K562 (cell line): Measurements from ENCODE around the gene EPHA4. TPM values are rescaled to one million over a fixed set of nuclear protein-coding genes. Genes with fewer than 3 reads are reported as not detected.

Experiments used
- ATAC-seq: fragments of 200-7000 bp; cut with Tn5 transposase; 3 replicates; pipeline ENCODE4 v1.9.1; 2020; ENCODE audit warnings: moderate library complexity
- BruUV-seq: library from RNA; stranded (reverse); fragments of 400-500 nt; replicated peaks from 2 replicates; lab custom pipeline; 2021; lab: Mats Ljungman, UMichigan
- CTCF ChIA-PET: fragments of 300-600 bp; formaldehyde crosslinking; extraction: SDS; loops from one replicate; lab custom pipeline; 2021; ENCODE audit warnings: low intra/inter-chr PET ratio; lab: Yijun Ruan, JAX
- POLR2A ChIA-PET: fragments of 300-600, 350-650 bp; sonication (Branson Sonifier 250); formaldehyde crosslinking; extraction: SDS; loops from one replicate; lab custom pipeline; 2021; ENCODE audit warnings: antibody characterized with exemption, inconsistent platforms; lab: Yijun Ruan, JAX
- DNase-seq, 4 experiments: peaks; one replicate each; pipeline versions ENCODE4 v3.0.0 to v3.0.0-alpha.2; 2011 to 2018; ENCODE audit warnings: low spot score in 3 of 4, mixed read lengths in 3 of 4; ENCODE audit errors: extremely low read depth in 1 of 4
- FAIRE-seq: peaks from 2 replicates; lab custom pipeline; 2011; peaks lifted over from hg19 to GRCh38; lab: Jason Lieb, UNC
- H2AFZ ChIP-seq: 2 replicates; pipeline ENCODE4 v1.6.0; 2011; ENCODE audit warnings: low read depth, low read length, control low read depth, inconsistent platforms
- H3K27ac ChIP-seq: fragments of 200-600 bp; 3 replicates; pipeline ENCODE4 v1.8.0; 2011; ENCODE audit warnings: low read depth, mild to moderate bottlenecking, control low read depth, inconsistent platforms, low read length, moderate library complexity, mixed read lengths; ENCODE audit errors: extremely low read depth
- H3K27me3 ChIP-seq, 2 experiments: fragments of 300-600 bp in 1 of 2; 2 replicates in 1 of 2; 3 replicates in 1 of 2; pipeline versions ENCODE4 v1.6.0 to v1.8.0; 2011; ENCODE audit warnings: inconsistent platforms in 2 of 2, low read length in 2 of 2, mild to moderate bottlenecking in 1 of 2, mixed read lengths in 1 of 2, moderate library complexity in 1 of 2; ENCODE audit not compliant: control insufficient read depth in 2 of 2, insufficient read depth in 2 of 2
- H3K36me3 ChIP-seq: fragments of 300-600 bp; 3 replicates; pipeline ENCODE4 v1.8.0; 2011; ENCODE audit warnings: mild to moderate bottlenecking, low read length, inconsistent platforms; ENCODE audit not compliant: control insufficient read depth, insufficient read depth
- H3K4me1 ChIP-seq, 2 experiments: fragments of 200-600 bp in 1 of 2; replicated peaks in 1 of 2; 2 replicates in 1 of 2; 3 replicates in 1 of 2; pipeline versions ENCODE4 v1.5.1 to v1.8.0; 2011; ENCODE audit warnings: inconsistent platforms in 2 of 2, low read length in 2 of 2, mild to moderate bottlenecking in 1 of 2, mixed read lengths in 1 of 2, moderate library complexity in 1 of 2; ENCODE audit not compliant: control insufficient read depth in 2 of 2, insufficient read depth in 2 of 2
- H3K4me2 ChIP-seq: 2 replicates; pipeline ENCODE4 v1.6.1; 2011; ENCODE audit warnings: low read length, control low read depth, inconsistent platforms, mixed read lengths; ENCODE audit not compliant: insufficient read depth
- H3K4me3 ChIP-seq: fragments of 200-600 bp; sonication (generic), shearing (Covaris generic); 2 replicates; pipeline ENCODE4 v1.5.1; 2016; ENCODE audit warnings: control low read depth, inconsistent platforms
- H3K79me2 ChIP-seq: fragments of 200-600 bp; 3 replicates; pipeline ENCODE4 v1.8.0; 2011; ENCODE audit warnings: low read length, inconsistent platforms; ENCODE audit not compliant: control insufficient read depth, insufficient read depth
- H3K9ac ChIP-seq, 2 experiments: 2 replicates each; pipeline versions ENCODE4 v1.6.0 to v1.6.1; 2011; ENCODE audit warnings: low read depth in 2 of 2, low read length in 2 of 2, control low read depth in 1 of 2, inconsistent platforms in 1 of 2, mild to moderate bottlenecking in 1 of 2, mixed read lengths in 1 of 2; ENCODE audit not compliant: insufficient read depth in 1 of 2
- H3K9me1 ChIP-seq: one replicate; pipeline ENCODE4 v1.6.0; 2011; ENCODE audit warnings: inconsistent platforms, mild to moderate bottlenecking, low read length, moderate library complexity; ENCODE audit not compliant: control insufficient read depth, insufficient read depth
- H3K9me3 ChIP-seq: replicated peaks from 2 replicates; pipeline ENCODE4 v1.5.1; 2011; ENCODE audit warnings: low read depth, low read length, inconsistent platforms; ENCODE audit not compliant: control insufficient read depth, insufficient read depth
- H4K20me1 ChIP-seq: replicated peaks from 2 replicates; pipeline ENCODE4 v1.6.1; 2011; ENCODE audit warnings: low read length, inconsistent platforms, mixed read lengths; ENCODE audit not compliant: control insufficient read depth, insufficient read depth
- KDM5B ChIP-seq: fragments of 200-600 bp; sonication (generic); IDR thresholded peaks from 2 replicates; pipeline ENCODE4 v1.6.1; 2012; ENCODE audit warnings: low read depth, mild to moderate bottlenecking, moderate library complexity, low read length, control low read depth, inconsistent platforms; ENCODE audit not compliant: insufficient replicate concordance
- MYNN ChIP-seq, 2 experiments: sonication (generic); formaldehyde crosslinking in 1 of 2; IDR thresholded peaks; 2 replicates each; pipeline versions ENCODE4 v1.5.0 to v1.6.1; 2016 to 2020; ENCODE audit warnings: antibody characterized with exemption in 1 of 2, missing genetic modification reagents in 1 of 2
- RAD51 ChIP-seq: fragments of 450-650 bp; IDR thresholded peaks from 2 replicates; pipeline ENCODE4 v1.7.1; 2016; ENCODE audit warnings: low read depth, mild to moderate bottlenecking, borderline replicate concordance
- SAP30 ChIP-seq: fragments of 200-600 bp; sonication (generic); IDR thresholded peaks from 2 replicates; pipeline ENCODE4 v1.6.1; 2012; ENCODE audit warnings: borderline replicate concordance, low read depth, mild to moderate bottlenecking, moderate library complexity, low read length, control low read depth, inconsistent platforms; ENCODE audit not compliant: insufficient read depth, poor library complexity, severe bottlenecking
- ZEB2 ChIP-seq: fragments of 450-650 bp; IDR thresholded peaks from 2 replicates; pipeline ENCODE4 v1.6.1; 2016
- ZNF668 ChIP-seq: fragments of 250-450 bp; sonication (Bioruptor Pico); IDR thresholded peaks from 2 replicates; pipeline ENCODE4 v1.8.0; 2022; ENCODE audit warnings: mild to moderate bottlenecking, inconsistent platforms
- WGBS: fragments of 100-300 bp; shearing (Covaris generic); methylation state at CpG from one replicate; pipeline ENCODE4 v1.1.6; 2016; ENCODE audit warnings: low coverage, mixed read lengths; ENCODE audit not compliant: insufficient coverage; ENCODE audit errors: missing lambda C conversion rate; 5-methylcytosine and 5-hydroxymethylcytosine counted together
- in situ Hi-C: fragments of 300-500 bp; cut with MboI; formaldehyde crosslinking; loops from 4 replicates; pipeline ENCODE4 v1.15.0; 2018; ENCODE audit warnings: inconsistent platforms, mixed read lengths
- intact Hi-C: fragments of 100-400 bp; cut with micrococcal nuclease; formaldehyde crosslinking; loops from 2 replicates; pipeline ENCODE4 v1.14.2; 2022
- polyA plus RNA-seq, 8 experiments: library from polyadenylated mRNA; depleted of rRNA in 4 of 8; stranded (reverse) in 5 of 8; unstranded in 3 of 8; fragments of >200 nt; fragmentation: Nextera tagmentation in 2 of 8; fragmentation: Illumina TruSeq in 1 of 8; extraction: Ambion mirVana in 2 of 8; extraction: Trizol in 1 of 8; gene quantifications; 2 replicates each; pipeline versions ENCODE4 v1.2.1 to v1.2.3, GENCODE V29; 2011 to 2014; ENCODE audit warnings: inconsistent platforms in 1 of 8, missing spikeins in 1 of 8
- total RNA-seq, 7 experiments: library from RNA; depleted of rRNA in 6 of 7; stranded (reverse); fragments of >200 nt in 6 of 7; fragmentation: Illumina TruSeq in 2 of 7; extraction: Trizol in 2 of 7; gene quantifications; 2 replicates each; pipeline versions ENCODE4 v1.2.1 to v1.2.3, GENCODE V29; 2011 to 2021; ENCODE audit warnings: low replicate concordance in 1 of 7

Gene EPHA4
- total and polyA plus RNA-seq, 9 of the 15 experiments (the other 6 are each of a cell fraction or from before 2014, with no cell fraction given): 0.07 to 0.09 (median 0.07) TPM; not detected in 6

DNA sequence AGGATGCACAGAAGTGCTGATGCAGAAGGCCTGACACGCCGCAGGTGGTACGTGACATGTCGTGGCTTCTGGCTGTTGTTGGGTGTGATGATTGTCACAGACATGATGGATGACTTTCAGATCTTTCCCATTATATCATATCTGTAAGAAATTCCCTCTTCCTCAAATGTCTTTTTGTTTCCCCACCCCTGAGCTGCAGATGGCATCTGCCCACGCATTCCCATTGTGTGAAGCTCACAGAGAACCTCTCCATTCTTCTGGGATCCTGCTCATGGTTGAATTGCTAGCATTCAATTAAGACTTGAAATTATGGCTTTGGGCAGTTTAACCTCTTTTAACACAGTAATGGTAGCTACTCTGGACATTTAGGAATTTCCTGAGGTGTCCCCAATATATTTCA is 28.3 kb upstream of the EPHA4 start:
- intact Hi-C loops: no loop called here
- no peaks in the 10 kb centered on the region for H3K9me1 ChIP-seq
- ATAC-seq (no peak), FAIRE-seq (no peak), DNase-seq (no peak)
- H3K36me3 ChIP-seq: no peaks in the 10 kb centered on the region
- 3% methylated on average over 5 of the region's 5 CpGs for WGBS
- H3K4me3 ChIP-seq: no peak overlapping the region
- H2AFZ ChIP-seq: no peak overlapping the region
- H3K27me3 ChIP-seq: no peaks in the 10 kb centered on the region
- H3K9me3 ChIP-seq: no peaks in the 10 kb centered on the region
- no TSS peak for BruUV-seq
- no peaks in the 10 kb centered on the region for H3K4me1 ChIP-seq
- H3K4me2 ChIP-seq: no peak overlapping the region
- CTCF ChIA-PET: no interaction called here
- POLR2A ChIA-PET: no interaction called here
- no peak overlapping the region for H3K27ac ChIP-seq
- no peaks in the 10 kb centered on the region for H3K79me2 ChIP-seq
- TF ChIP-seq ZEB2 (no peak), MYNN (IDR thresholded peaks at IDR 0.05) (no peak), MYNN (CRISPR knock-in tag; IDR thresholded peaks at IDR 0.05) (no peak), ZNF668 (CRISPR knock-in tag) (no peak), RAD51 (no peak), SAP30 (no peak)
- H4K20me1 ChIP-seq: no peaks in the 10 kb centered on the region
- in situ Hi-C loops: no loop called here
- no peak overlapping the region for H3K9ac ChIP-seq

DNA sequence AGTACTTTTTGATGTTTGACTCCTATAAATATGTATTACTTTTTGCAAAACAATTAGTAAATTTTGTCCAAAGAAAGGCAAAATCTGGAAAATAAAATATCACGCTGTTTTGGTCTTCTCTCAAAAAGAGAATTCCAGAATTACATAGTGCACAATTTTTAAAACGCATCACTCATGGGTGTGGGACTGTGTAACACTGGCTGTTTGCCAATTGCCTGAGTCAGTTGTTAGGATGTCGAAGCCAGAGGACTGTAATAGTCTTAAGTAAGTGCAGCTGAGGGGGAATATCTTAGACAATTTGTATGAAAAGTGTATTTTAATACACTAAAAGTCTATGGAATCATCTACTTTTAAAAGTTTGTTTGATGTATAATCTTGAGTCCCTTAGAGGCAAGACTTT is 24.1 kb upstream of the EPHA4 start:
- Histone ChIP-seq H3K9ac (no peak overlapping the region), H3K4me1 (no peaks in the 10 kb centered on the region), H2AFZ (no peak overlapping the region), H3K9me3 (no peaks in the 10 kb centered on the region), H3K27ac (no peak overlapping the region), H3K4me3 (no peak overlapping the region), H3K79me2 (no peaks in the 10 kb centered on the region), H3K27me3 (no peaks in the 10 kb centered on the region), H3K4me2 (no peak overlapping the region), H3K36me3 (no peaks in the 10 kb centered on the region), H3K9me1 (no peaks in the 10 kb centered on the region), H4K20me1 (no peaks in the 10 kb centered on the region)
- ATAC-seq (no peak), DNase-seq (no peak), FAIRE-seq (no peak)
- intact Hi-C loops (no loop called here), in situ Hi-C loops (no loop called here)
- 0% methylated on average over 2 of the region's 3 CpGs for WGBS
- no TSS peak for BruUV-seq
- POLR2A ChIA-PET: no interaction called here
- no peak for TF ChIP-seq KDM5B
- CTCF ChIA-PET: no interaction called here
